ENCODE data around the gene PTK7.

DNA sequence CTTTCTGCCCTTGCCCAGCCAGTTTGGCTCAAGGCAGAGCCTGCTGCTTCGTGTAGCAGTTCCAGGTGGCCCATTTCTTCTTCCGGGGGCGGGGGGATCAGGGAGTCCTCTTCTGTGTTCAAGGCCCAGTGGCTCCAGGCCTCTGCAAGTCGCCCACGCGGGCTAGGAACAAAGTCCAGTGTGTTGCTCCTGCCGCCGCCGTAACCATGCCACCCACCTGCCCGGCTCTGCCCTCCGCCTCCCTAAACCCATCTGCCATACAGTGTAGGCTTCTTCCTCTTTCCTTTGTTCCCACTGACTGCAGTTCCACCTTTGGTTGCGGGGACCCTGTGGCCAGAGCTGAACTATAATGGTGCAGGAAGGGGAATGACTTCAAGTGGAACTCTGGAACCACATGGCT is 51.1 kb downstream of the PTK7 start:
- TF ChIP-seq TAF1 (IDR thresholded peaks at IDR 0.05; ENCODE audit: low read depth), result no peak
- TF ChIP-seq YY1 (IDR thresholded peaks at IDR 0.05; ENCODE audit: low read depth), result no peak
- TF ChIP-seq EP300 (IDR thresholded peaks at IDR 0.05; ENCODE audit: borderline replicate concordance), result no peak
- TF ChIP-seq, protein P1, sequence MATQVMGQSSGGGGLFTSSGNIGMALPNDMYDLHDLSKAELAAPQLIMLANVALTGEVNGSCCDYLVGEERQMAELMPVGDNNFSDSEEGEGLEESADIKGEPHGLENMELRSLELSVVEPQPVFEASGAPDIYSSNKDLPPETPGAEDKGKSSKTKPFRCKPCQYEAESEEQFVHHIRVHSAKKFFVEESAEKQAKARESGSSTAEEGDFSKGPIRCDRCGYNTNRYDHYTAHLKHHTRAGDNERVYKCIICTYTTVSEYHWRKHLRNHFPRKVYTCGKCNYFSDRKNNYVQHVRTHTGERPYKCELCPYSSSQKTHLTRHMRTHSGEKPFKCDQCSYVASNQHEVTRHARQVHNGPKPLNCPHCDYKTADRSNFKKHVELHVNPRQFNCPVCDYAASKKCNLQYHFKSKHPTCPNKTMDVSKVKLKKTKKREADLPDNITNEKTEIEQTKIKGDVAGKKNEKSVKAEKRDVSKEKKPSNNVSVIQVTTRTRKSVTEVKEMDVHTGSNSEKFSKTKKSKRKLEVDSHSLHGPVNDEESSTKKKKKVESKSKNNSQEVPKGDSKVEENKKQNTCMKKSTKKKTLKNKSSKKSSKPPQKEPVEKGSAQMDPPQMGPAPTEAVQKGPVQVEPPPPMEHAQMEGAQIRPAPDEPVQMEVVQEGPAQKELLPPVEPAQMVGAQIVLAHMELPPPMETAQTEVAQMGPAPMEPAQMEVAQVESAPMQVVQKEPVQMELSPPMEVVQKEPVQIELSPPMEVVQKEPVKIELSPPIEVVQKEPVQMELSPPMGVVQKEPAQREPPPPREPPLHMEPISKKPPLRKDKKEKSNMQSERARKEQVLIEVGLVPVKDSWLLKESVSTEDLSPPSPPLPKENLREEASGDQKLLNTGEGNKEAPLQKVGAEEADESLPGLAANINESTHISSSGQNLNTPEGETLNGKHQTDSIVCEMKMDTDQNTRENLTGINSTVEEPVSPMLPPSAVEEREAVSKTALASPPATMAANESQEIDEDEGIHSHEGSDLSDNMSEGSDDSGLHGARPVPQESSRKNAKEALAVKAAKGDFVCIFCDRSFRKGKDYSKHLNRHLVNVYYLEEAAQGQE (IDR thresholded peaks at IDR 0.05; ENCODE audit: low read depth), result no peak
- no peak for TF ChIP-seq EGR1 (IDR thresholded peaks at IDR 0.05)

All from Ishikawa (cell line).